Panc1 (cell line): ENCODE results near the gene SYF2.
"Not testable (repeated sequence)": the region's sequence is repeated elsewhere in the genome, so short reads cannot be mapped to it uniquely, and the experiment has no call there.

ENCODE experiments used
- CTCF ChIP-seq: fragments of 450-650 bp; IDR thresholded peaks from 2 replicates; pipeline ENCODE4 v1.5.1; 2017; ENCODE audit warnings: mild to moderate bottlenecking
- POLR2AphosphoS5 ChIP-seq: IDR thresholded peaks from 2 replicates; pipeline ENCODE4 v1.6.1; 2012; ENCODE audit warnings: mild to moderate bottlenecking, low read depth, low read length, moderate library complexity
- REST ChIP-seq, 2 experiments: IDR thresholded peaks; 2 replicates each; pipeline ENCODE4 v1.6.1; 2011 to 2012; ENCODE audit warnings: low read depth in 2 of 2, control low read depth in 1 of 2, low read length in 1 of 2, mild to moderate bottlenecking in 1 of 2, moderate library complexity in 1 of 2; ENCODE audit not compliant: insufficient read depth in 1 of 2
- SIN3A ChIP-seq: IDR thresholded peaks from 2 replicates; pipeline ENCODE4 v1.6.1; 2012; ENCODE audit warnings: low read depth, mild to moderate bottlenecking, low read length, moderate library complexity, borderline replicate concordance; ENCODE audit not compliant: insufficient read depth
- TCF7L2 ChIP-seq: IDR thresholded peaks from 2 replicates; pipeline ENCODE4 v1.6.1; 2011; ENCODE audit warnings: mild to moderate bottlenecking, low read depth, low read length, inconsistent platforms

- TF ChIP-seq CTCF; REST (IDR thresholded peaks at IDR 0.05; ENCODE audit: insufficient read depth in 1 of 2, low read depth in 2 of 2, low read length in 1 of 2); POLR2AphosphoS5; SIN3A; TCF7L2: not testable (repeated sequence)
Measured at GRCh38 chr1:25236261-25236660, 4.0 kb upstream of the SYF2 start.
